Superior temporal gyrus (tissue), 1 donor: Measurements from ENCODE around the gene INPP5D.
"Not testable (repeated sequence)": the region's sequence is repeated elsewhere in the genome, so short reads cannot be mapped to it uniquely, and the experiment has no call there.

Source experiments
- DNase-seq: peaks from one replicate; pipeline ENCODE4 v3.0.0-alpha.2; 2016; ENCODE audit errors: extremely low spot score

The INPP5D gene

GRCh38 chr2:233053928-233054784, 6.0 kb upstream of the INPP5D start:
- DNase-seq = peak; percentile 65

GRCh38 chr2:233055362-233055761, 4.8 kb upstream of the INPP5D start:
- DNase-seq = no peak

GRCh38 chr2:233056961-233057605, 3.1 kb upstream of the INPP5D start:
- DNase-seq = no peak

GRCh38 chr2:233058717-233059546, 1.2 kb upstream of the INPP5D start:
- no peak for DNase-seq

GRCh38 chr2:233059547-233059796, 670 bp upstream of the INPP5D start:
- no peak for DNase-seq

GRCh38 chr2:233060501-233060979, 398 bp downstream of the INPP5D start:
- no peak for DNase-seq

GRCh38 chr2:233060980-233061590, 943 bp downstream of the INPP5D start:
- DNase-seq = no peak

- no peak for DNase-seq
These were observed 1.7 kb downstream of the INPP5D start for GRCh38 chr2:233061591-233062450.

- DNase-seq = no peak
These were observed 2.3 kb downstream of the INPP5D start for GRCh38 chr2:233062451-233062850.

- DNase-seq = no peak
These were observed 2.8 kb downstream of the INPP5D start for GRCh38 chr2:233062946-233063268.

- DNase-seq = no peak
These were observed 3.3 kb downstream of the INPP5D start for GRCh38 chr2:233063269-233063975.

- no peak for DNase-seq
These were observed 3.9 kb downstream of the INPP5D start for GRCh38 chr2:233063976-233064411.

- DNase-seq = no peak
These were observed 4.5 kb downstream of the INPP5D start for GRCh38 chr2:233064530-233065199.

- not testable (repeated sequence) for DNase-seq
These were observed 5.1 kb downstream of the INPP5D start for GRCh38 chr2:233065200-233065589.

GRCh38 chr2:233065954-233066470, 5.9 kb downstream of the INPP5D start:
- DNase-seq = no peak

- no peak for DNase-seq
These were observed 8.7 kb downstream of the INPP5D start for GRCh38 chr2:233068762-233069418.

- DNase-seq = no peak
These were observed 12.7 kb downstream of the INPP5D start for GRCh38 chr2:233072838-233073237.

- no peak for DNase-seq
These were observed 14.0 kb downstream of the INPP5D start for GRCh38 chr2:233074106-233074505.
